HepG2 (cell line): ENCODE results near the gene TAT. TPM values are rescaled to one million over a fixed set of nuclear protein-coding genes. Genes with fewer than 3 reads are reported as not detected.

Source experiments
- ATF1 ChIP-seq: IDR thresholded peaks from 2 replicates; pipeline ENCODE4 v1.6.1; 2016; ENCODE audit warnings: mild to moderate bottlenecking, control low read depth
- LCORL ChIP-seq, 2 experiments: fragments of 450-650 bp in 1 of 2; sonication (generic) in 1 of 2; formaldehyde crosslinking in 1 of 2; IDR thresholded peaks; 2 replicates each; pipeline versions ENCODE4 v1.5.0 to v1.6.1; 2017 to 2020; ENCODE audit warnings: antibody characterized with exemption in 1 of 2, missing genetic modification reagents in 1 of 2
- POGZ ChIP-seq: sonication (generic); formaldehyde crosslinking; IDR thresholded peaks from 2 replicates; pipeline ENCODE4 v1.4.0; 2020; ENCODE audit warnings: mild to moderate bottlenecking, missing genetic modification reagents
- SAP130 ChIP-seq: IDR thresholded peaks from 2 replicates; pipeline ENCODE4 v1.6.1; 2016; ENCODE audit warnings: low read depth
- ZBTB42 ChIP-seq: sonication (generic); formaldehyde crosslinking; IDR thresholded peaks from 2 replicates; pipeline ENCODE4 v1.5.0; 2020; ENCODE audit warnings: mild to moderate bottlenecking, missing genetic modification reagents
- ZNF709 ChIP-seq: sonication (generic); formaldehyde crosslinking; IDR thresholded peaks from 2 replicates; pipeline ENCODE4 v1.5.0; 2020; ENCODE audit warnings: mild to moderate bottlenecking, missing genetic modification reagents
- ZNF747 ChIP-seq: sonication (generic); formaldehyde crosslinking; IDR thresholded peaks from 2 replicates; pipeline ENCODE4 v1.8.1; 2023; ENCODE audit warnings: missing genetic modification reagents, mild to moderate bottlenecking, borderline replicate concordance
- ZNF788 ChIP-seq: sonication (generic); formaldehyde crosslinking; IDR thresholded peaks from 2 replicates; pipeline ENCODE4 v1.5.0; 2020; ENCODE audit warnings: mild to moderate bottlenecking, missing genetic modification reagents, borderline replicate concordance
- ZNF841 ChIP-seq: sonication (generic); formaldehyde crosslinking; IDR thresholded peaks from 2 replicates; pipeline ENCODE4 v1.8.1; 2023; ENCODE audit warnings: missing genetic modification reagents, borderline replicate concordance
- ZNF879 ChIP-seq: sonication (generic); formaldehyde crosslinking; IDR thresholded peaks from 2 replicates; pipeline ENCODE4 v1.8.1; 2023; ENCODE audit warnings: missing genetic modification reagents
- polyA plus RNA-seq, 8 experiments: library from polyadenylated mRNA; depleted of rRNA in 3 of 8; stranded (reverse) in 7 of 8; unstranded in 1 of 8; fragments of >200 nt; fragmentation: Illumina TruSeq in 4 of 8; extraction: Trizol in 4 of 8; gene quantifications; 2 replicates each; pipeline versions ENCODE4 v1.2.1 to v1.2.3, GENCODE V29; 2011 to 2016; ENCODE audit warnings: low read depth in 4 of 8, missing spikeins in 1 of 8, mixed read lengths in 1 of 8; ENCODE audit not compliant: insufficient read depth in 1 of 8
- total RNA-seq, 5 experiments: library from RNA; depleted of rRNA; stranded (reverse); fragments of >200 nt; fragmentation: Illumina TruSeq; extraction: Trizol; gene quantifications; 2 replicates each; pipeline ENCODE4 v1.2.3, GENCODE V29; 2016; ENCODE audit warnings: low read depth in 1 of 5
- TF ChIP-seq, protein P1 (sequence below): sonication (generic); formaldehyde crosslinking; IDR thresholded peaks from 2 replicates; pipeline ENCODE4 v1.5.0; 2020; ENCODE audit warnings: mild to moderate bottlenecking, missing genetic modification reagents
- TF ChIP-seq, protein P2 (sequence below): sonication (generic); formaldehyde crosslinking; IDR thresholded peaks from 2 replicates; pipeline ENCODE4 v1.5.0; 2020; ENCODE audit warnings: missing genetic modification reagents
- TF ChIP-seq, protein P3 (sequence below): sonication (generic); formaldehyde crosslinking; IDR thresholded peaks from 2 replicates; pipeline ENCODE4 v1.5.1; 2020; ENCODE audit warnings: mild to moderate bottlenecking, missing genetic modification reagents, borderline replicate concordance
- TF ChIP-seq, protein P4 (sequence below), 2 experiments: sonication (generic) in 1 of 2; formaldehyde crosslinking in 1 of 2; IDR thresholded peaks; 2 replicates each; pipeline versions ENCODE4 v1.6.1 to v1.9.0; 2014 to 2022; ENCODE audit warnings: antibody characterized with exemption in 1 of 2, borderline replicate concordance in 1 of 2, inconsistent platforms in 1 of 2, low read depth in 1 of 2, missing genetic modification reagents in 1 of 2
- TF ChIP-seq, protein P5 (sequence below): IDR thresholded peaks from 2 replicates; pipeline ENCODE4 v1.6.1; 2016; ENCODE audit warnings: mild to moderate bottlenecking

TAT gene
- total and polyA plus RNA-seq, 2 of the 13 experiments (the other 11 are each of a cell fraction or from before 2014, with no cell fraction given) = 1.6 to 5.8 TPM

DNA sequence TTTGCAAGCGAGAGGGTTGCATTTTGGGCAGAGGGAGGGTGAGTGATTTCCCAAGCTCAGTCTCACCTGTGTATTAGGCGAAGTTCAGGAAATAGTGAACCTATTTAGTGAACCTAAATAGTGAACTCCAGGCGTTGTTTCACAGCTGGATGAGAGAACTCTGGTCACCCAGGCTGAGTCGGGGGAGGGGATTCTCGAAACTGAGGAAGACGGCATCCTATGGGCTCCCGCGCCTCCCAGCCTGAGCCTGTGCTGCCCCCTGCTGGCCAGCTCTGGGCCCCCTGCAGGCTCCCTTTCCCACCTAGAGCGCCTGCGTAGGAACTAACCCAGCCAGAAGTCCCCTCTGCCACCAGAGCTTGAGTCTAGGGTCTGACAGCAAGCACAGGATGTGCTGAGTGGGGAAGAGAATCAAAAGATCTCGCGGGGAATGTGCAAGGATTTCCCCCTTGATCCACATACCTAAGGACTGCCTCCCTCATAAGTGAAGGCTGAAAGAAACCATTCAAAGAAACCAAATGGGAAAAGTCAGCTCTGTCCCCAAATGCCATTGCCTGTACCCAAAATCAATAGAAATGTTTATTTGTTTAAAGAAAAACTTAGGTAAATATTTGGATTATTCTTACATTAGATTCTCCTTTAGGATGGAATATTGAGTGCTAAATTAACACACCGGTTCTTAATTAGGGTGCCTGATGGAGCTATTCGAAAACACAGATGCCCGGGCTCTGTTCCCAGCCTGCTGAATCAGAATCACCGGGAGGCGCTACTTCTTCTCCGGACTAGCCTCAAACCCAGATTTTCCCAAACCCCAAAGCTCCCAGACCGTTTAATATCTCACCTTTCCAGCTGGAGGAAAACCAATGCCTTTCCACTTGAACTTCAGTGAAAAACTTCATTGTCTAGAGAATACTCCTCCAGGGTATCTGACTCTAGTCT is 34.3 kb upstream of the TAT start (continued):
- TF ChIP-seq LCORL (IDR thresholded peaks at IDR 0.05) (no peak), LCORL (CRISPR knock-in tag; IDR thresholded peaks at IDR 0.05) (no peak), ZBTB42 (CRISPR knock-in tag) (no peak), ZNF879 (CRISPR knock-in tag) (no peak), ZNF841 (CRISPR knock-in tag) (no peak), ZNF788 (CRISPR knock-in tag) (no peak; the same call in 1 of the 2 replicates), ATF1 (CRISPR knock-in tag) (no peak), ZNF747 (CRISPR knock-in tag) (no peak), POGZ (CRISPR knock-in tag) (no peak), SAP130 (CRISPR knock-in tag) (peak; percentile 60), ZNF709 (CRISPR knock-in tag) (no peak)
- TF ChIP-seq, protein P1, sequence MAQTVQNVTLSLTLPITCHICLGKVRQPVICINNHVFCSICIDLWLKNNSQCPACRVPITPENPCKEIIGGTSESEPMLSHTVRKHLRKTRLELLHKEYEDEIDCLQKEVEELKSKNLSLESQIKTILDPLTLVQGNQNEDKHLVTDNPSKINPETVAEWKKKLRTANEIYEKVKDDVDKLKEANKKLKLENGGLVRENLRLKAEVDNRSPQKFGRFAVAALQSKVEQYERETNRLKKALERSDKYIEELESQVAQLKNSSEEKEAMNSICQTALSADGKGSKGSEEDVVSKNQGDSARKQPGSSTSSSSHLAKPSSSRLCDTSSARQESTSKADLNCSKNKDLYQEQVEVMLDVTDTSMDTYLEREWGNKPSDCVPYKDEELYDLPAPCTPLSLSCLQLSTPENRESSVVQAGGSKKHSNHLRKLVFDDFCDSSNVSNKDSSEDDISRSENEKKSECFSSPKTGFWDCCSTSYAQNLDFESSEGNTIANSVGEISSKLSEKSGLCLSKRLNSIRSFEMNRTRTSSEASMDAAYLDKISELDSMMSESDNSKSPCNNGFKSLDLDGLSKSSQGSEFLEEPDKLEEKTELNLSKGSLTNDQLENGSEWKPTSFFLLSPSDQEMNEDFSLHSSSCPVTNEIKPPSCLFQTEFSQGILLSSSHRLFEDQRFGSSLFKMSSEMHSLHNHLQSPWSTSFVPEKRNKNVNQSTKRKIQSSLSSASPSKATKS (CRISPR knock-in tag) = no peak
- TF ChIP-seq, protein P2, sequence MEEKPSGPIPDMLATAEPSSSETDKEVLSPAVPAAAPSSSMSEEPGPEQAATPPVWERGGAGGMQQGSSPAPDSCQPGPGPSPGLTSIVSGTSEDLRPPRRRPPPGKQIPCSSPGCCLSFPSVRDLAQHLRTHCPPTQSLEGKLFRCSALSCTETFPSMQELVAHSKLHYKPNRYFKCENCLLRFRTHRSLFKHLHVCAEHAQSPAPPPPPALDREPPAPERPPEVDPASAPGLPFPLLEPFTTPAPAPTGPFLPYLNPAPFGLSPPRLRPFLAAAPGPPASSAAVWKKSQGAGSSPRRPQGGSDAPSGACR = no peak
- TF ChIP-seq, protein P3, sequence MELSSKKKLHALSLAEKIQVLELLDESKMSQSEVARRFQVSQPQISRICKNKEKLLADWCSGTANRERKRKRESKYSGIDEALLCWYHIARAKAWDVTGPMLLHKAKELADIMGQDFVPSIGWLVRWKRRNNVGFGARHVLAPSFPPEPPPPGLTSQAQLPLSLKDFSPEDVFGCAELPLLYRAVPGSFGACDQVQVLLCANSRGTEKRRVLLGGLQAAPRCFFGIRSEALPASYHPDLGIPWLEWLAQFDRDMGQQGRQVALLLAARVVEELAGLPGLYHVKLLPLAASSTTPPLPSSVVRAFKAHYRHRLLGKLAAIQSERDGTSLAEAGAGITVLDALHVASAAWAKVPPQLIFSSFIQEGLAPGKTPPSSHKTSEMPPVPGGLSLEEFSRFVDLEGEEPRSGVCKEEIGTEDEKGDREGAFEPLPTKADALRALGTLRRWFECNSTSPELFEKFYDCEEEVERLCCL (CRISPR knock-in tag) = no peak
- TF ChIP-seq, protein P4, sequence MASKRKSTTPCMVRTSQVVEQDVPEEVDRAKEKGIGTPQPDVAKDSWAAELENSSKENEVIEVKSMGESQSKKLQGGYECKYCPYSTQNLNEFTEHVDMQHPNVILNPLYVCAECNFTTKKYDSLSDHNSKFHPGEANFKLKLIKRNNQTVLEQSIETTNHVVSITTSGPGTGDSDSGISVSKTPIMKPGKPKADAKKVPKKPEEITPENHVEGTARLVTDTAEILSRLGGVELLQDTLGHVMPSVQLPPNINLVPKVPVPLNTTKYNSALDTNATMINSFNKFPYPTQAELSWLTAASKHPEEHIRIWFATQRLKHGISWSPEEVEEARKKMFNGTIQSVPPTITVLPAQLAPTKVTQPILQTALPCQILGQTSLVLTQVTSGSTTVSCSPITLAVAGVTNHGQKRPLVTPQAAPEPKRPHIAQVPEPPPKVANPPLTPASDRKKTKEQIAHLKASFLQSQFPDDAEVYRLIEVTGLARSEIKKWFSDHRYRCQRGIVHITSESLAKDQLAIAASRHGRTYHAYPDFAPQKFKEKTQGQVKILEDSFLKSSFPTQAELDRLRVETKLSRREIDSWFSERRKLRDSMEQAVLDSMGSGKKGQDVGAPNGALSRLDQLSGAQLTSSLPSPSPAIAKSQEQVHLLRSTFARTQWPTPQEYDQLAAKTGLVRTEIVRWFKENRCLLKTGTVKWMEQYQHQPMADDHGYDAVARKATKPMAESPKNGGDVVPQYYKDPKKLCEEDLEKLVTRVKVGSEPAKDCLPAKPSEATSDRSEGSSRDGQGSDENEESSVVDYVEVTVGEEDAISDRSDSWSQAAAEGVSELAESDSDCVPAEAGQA (IDR thresholded peaks at IDR 0.05; ENCODE audit: low read depth) = no peak
- TF ChIP-seq, protein P4 (CRISPR knock-in tag; IDR thresholded peaks at IDR 0.05; ENCODE audit: borderline replicate concordance) = no peak
- TF ChIP-seq, protein P5, sequence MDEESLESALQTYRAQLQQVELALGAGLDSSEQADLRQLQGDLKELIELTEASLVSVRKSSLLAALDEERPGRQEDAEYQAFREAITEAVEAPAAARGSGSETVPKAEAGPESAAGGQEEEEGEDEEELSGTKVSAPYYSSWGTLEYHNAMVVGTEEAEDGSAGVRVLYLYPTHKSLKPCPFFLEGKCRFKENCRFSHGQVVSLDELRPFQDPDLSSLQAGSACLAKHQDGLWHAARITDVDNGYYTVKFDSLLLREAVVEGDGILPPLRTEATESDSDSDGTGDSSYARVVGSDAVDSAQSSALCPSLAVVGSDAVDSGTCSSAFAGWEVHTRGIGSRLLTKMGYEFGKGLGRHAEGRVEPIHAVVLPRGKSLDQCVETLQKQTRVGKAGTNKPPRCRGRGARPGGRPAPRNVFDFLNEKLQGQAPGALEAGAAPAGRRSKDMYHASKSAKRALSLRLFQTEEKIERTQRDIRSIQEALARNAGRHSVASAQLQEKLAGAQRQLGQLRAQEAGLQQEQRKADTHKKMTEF (CRISPR knock-in tag) = peak; percentile 56; the same call in 1 of the 2 replicates
